Measurements from ENCODE around the gene RAB14. TPM values are rescaled to one million over a fixed set of nuclear protein-coding genes. Genes with fewer than 3 reads are reported as not detected.

RAB14 gene
- total and polyA plus RNA-seq, 2 donors (not counting 1 experiment from before 2014, with no cell fraction given): 20.4 to 52.6 TPM

DNA sequence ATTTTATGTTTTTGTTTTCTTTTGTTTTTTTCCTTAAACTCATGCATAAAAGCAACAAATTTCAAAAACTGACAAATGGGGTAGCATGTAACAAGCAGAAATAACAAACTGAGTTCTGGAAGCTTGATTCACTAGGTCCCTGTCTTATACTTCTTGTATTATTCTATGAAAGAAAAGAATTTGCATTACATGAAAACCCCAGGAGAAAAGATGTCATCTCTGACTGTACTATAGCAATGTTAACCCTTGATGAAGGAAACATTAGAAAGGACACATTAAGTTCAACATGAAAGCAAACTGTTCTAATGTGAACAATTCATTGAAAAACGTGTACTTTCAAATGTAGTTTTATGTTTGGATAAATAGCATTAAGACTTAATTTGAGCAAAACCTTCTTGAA lies 9.2 kb downstream of the RAB14 start:
- POLR2A ChIA-PET: no interaction called here
- DNase-seq: no peak
- CTCF ChIA-PET: interaction anchor here (3.9 kb wide), 1 partner anchor 20 kb away, joined by 11 read pairs; no protein-coding TSS in a partner anchor
- H3K4me1 ChIP-seq (ENCODE audit: control insufficient read depth in 2 of 2, insufficient read depth in 2 of 2, low read length in 2 of 2): peaks cover 22 to 68% of the 10 kb centered on the region in 2 donors
- peaks cover 100% of the 10 kb centered on the region for H3K79me2 ChIP-seq (ENCODE audit: control insufficient read depth, insufficient read depth, low read length)
- H3K27ac ChIP-seq (ENCODE audit: low read length in 2 of 2): peak overlapping the region in 1 of 2 donors; percentile 75
- TF ChIP-seq, protein P1, sequence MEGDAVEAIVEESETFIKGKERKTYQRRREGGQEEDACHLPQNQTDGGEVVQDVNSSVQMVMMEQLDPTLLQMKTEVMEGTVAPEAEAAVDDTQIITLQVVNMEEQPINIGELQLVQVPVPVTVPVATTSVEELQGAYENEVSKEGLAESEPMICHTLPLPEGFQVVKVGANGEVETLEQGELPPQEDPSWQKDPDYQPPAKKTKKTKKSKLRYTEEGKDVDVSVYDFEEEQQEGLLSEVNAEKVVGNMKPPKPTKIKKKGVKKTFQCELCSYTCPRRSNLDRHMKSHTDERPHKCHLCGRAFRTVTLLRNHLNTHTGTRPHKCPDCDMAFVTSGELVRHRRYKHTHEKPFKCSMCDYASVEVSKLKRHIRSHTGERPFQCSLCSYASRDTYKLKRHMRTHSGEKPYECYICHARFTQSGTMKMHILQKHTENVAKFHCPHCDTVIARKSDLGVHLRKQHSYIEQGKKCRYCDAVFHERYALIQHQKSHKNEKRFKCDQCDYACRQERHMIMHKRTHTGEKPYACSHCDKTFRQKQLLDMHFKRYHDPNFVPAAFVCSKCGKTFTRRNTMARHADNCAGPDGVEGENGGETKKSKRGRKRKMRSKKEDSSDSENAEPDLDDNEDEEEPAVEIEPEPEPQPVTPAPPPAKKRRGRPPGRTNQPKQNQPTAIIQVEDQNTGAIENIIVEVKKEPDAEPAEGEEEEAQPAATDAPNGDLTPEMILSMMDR (IDR thresholded peaks at IDR 0.05): no peak
- TF ChIP-seq EZH2 (IDR thresholded peaks at IDR 0.05; ENCODE audit: borderline replicate concordance, insufficient read depth, low read depth, low read length, poor library complexity, severe bottlenecking): no peak
- H3K4me3 ChIP-seq (ENCODE audit: control extremely low read depth in 1 of 5, extremely low read depth in 1 of 5, insufficient read depth in 1 of 5, low read depth in 2 of 5, low read length in 4 of 5): no peak overlapping the region
- peak overlapping the region; percentile 32 for H3K4me2 ChIP-seq (replicated peaks; ENCODE audit: low read depth, low read length, poor library complexity, severe bottlenecking)
- H4K20me1 ChIP-seq (ENCODE audit: control insufficient read depth, insufficient read depth, low read length, poor library complexity, severe bottlenecking): peaks cover 54% of the 10 kb centered on the region
- ATAC-seq (ENCODE audit: low read depth): no peak
- Mint-ChIP-seq H3K27ac (no peak overlapping the region), H3K9me3 (ENCODE audit: insufficient read depth) (no peaks in the 10 kb centered on the region), H3K27me3 (no peaks in the 10 kb centered on the region), H3K4me3 (no peak overlapping the region), H3K4me1 (peaks cover 70% of the 10 kb centered on the region)
- no CpG with 5 or more reads among the region's 1 CpG for WGBS (ENCODE audit: insufficient coverage)
- H3K36me3 ChIP-seq (replicated peaks in 1 of 2; ENCODE audit: control extremely low read depth in 1 of 2, control insufficient read depth in 1 of 2, extremely low read depth in 1 of 2, insufficient read depth in 2 of 2, low read length in 1 of 2): peaks cover 4 to 29% of the 10 kb centered on the region in 2 experiments
- no peak overlapping the region for H2AFZ ChIP-seq (ENCODE audit: insufficient read depth, low read depth, low read length, poor library complexity, severe bottlenecking)
- H3K9me3 ChIP-seq (ENCODE audit: control extremely low read depth in 1 of 3, control insufficient read depth in 2 of 3, insufficient read depth in 1 of 3, low read length in 2 of 3): no peaks in the 10 kb centered on the region
- H3K9ac ChIP-seq (ENCODE audit: low read length): no peak overlapping the region
- intact Hi-C loops (cut with micrococcal nuclease): no loop called here
- H3K27me3 ChIP-seq (replicated peaks in 1 of 4; ENCODE audit: control extremely low read depth in 1 of 4, control insufficient read depth in 3 of 4, insufficient read depth in 4 of 4, low read length in 3 of 4): no peaks in the 10 kb centered on the region

DNA sequence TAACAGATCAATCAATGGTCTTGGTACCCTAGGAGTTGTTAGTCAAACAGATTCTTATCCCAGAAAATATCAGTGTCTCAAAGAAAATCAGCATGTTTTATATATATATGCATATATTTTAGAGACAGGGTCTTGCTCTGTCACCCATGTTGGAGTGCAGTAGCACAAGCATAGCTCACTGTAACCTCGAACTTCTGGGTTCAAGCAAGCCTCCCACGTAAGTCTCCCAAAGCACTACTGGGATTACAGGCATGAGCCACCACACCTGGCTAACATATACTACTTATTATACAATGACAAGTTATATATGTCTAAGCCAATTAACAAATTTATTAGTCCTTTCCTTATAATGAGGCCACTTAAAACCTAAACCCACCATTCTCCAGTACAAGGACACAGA lies 10.4 kb downstream of the RAB14 start:
- Mint-ChIP-seq H3K9me3 (ENCODE audit: insufficient read depth) (no peaks in the 10 kb centered on the region), H3K4me3 (no peak overlapping the region), H3K4me1 (peaks cover 62% of the 10 kb centered on the region), H3K27me3 (no peaks in the 10 kb centered on the region), H3K27ac (no peak overlapping the region)
- no peaks in the 10 kb centered on the region for H3K9me3 ChIP-seq (ENCODE audit: control extremely low read depth in 1 of 3, control insufficient read depth in 2 of 3, insufficient read depth in 1 of 3, low read length in 2 of 3)
- H3K4me1 ChIP-seq (ENCODE audit: control insufficient read depth in 2 of 2, insufficient read depth in 2 of 2, low read length in 2 of 2): peaks cover 15 to 58% of the 10 kb centered on the region in 2 donors
- 100% methylated on average over 1 of the region's 2 CpGs for WGBS (ENCODE audit: insufficient coverage)
- POLR2A ChIA-PET: interaction anchor here (0.5 kb wide), 1 partner anchor 323 kb away, joined by 3 read pairs; no protein-coding TSS in a partner anchor
- ATAC-seq (ENCODE audit: low read depth): no peak
- peak overlapping the region in 1 of 2 donors; percentile 75 for H3K27ac ChIP-seq (ENCODE audit: low read length in 2 of 2)
- peaks cover 4 to 33% of the 10 kb centered on the region in 2 experiments for H3K36me3 ChIP-seq (replicated peaks in 1 of 2; ENCODE audit: control extremely low read depth in 1 of 2, control insufficient read depth in 1 of 2, extremely low read depth in 1 of 2, insufficient read depth in 2 of 2, low read length in 1 of 2)
- intact Hi-C loops (cut with micrococcal nuclease): no loop called here
- peak overlapping the region; percentile 7 for H3K4me2 ChIP-seq (replicated peaks; ENCODE audit: low read depth, low read length, poor library complexity, severe bottlenecking)
- TF ChIP-seq, protein P1 (IDR thresholded peaks at IDR 0.05): no peak
- no peak for DNase-seq
- peaks cover 98% of the 10 kb centered on the region for H3K79me2 ChIP-seq (ENCODE audit: control insufficient read depth, insufficient read depth, low read length)
- no peak overlapping the region for H3K4me3 ChIP-seq (ENCODE audit: control extremely low read depth in 1 of 5, extremely low read depth in 1 of 5, insufficient read depth in 1 of 5, low read depth in 2 of 5, low read length in 4 of 5)
- H4K20me1 ChIP-seq (ENCODE audit: control insufficient read depth, insufficient read depth, low read length, poor library complexity, severe bottlenecking): peaks cover 43% of the 10 kb centered on the region
- no peak overlapping the region for H3K9ac ChIP-seq (ENCODE audit: low read length)
- no peaks in the 10 kb centered on the region for H3K27me3 ChIP-seq (replicated peaks in 1 of 4; ENCODE audit: control extremely low read depth in 1 of 4, control insufficient read depth in 3 of 4, insufficient read depth in 4 of 4, low read length in 3 of 4)
- CTCF ChIA-PET: interaction anchor here (1.3 kb wide), 1 partner anchor 9 kb away, joined by 4 read pairs; no protein-coding TSS in a partner anchor
- no peak overlapping the region for H2AFZ ChIP-seq (ENCODE audit: insufficient read depth, low read depth, low read length, poor library complexity, severe bottlenecking)
